ENCODE data around the gene SPG11. TPM values are rescaled to one million over a fixed set of nuclear protein-coding genes. Genes with fewer than 3 reads are reported as not detected.

SPG11 gene
- total and polyA plus RNA-seq, 4 donors, result 17.3 to 65.3 (median 31.3) TPM

- H3K4me1 ChIP-seq (ENCODE audit: control insufficient read depth in 4 of 4, insufficient read depth in 4 of 4, low read length in 3 of 4), result peaks cover 0 to 21% (median 8%) of the 10 kb centered on the region in 4 donors
- WGBS, result 31% methylated on average over 11 of the region's 11 CpGs
- H3K27me3 ChIP-seq (ENCODE audit: control insufficient read depth in 4 of 4, insufficient read depth in 4 of 4, low read length in 3 of 4), result no peaks in the 10 kb centered on the region
- peak overlapping the region; percentile 89 to 99 for H3K9ac ChIP-seq (ENCODE audit: low read depth in 1 of 2, low read length in 2 of 2)
- TF ChIP-seq FOXA2 (IDR thresholded peaks at IDR 0.05), result no peak
- TF ChIP-seq YY1 (IDR thresholded peaks at IDR 0.05), result peak; percentile 62
- no peak for TF ChIP-seq NR2F2 (IDR thresholded peaks at IDR 0.05)
- no peak for DNase-seq (ENCODE audit: low spot score)
- peaks cover 0 to 6% (median 5%) of the 10 kb centered on the region in 4 donors for H3K36me3 ChIP-seq (ENCODE audit: control insufficient read depth in 4 of 4, insufficient read depth in 3 of 4, low read depth in 1 of 4, low read length in 3 of 4)
- peak overlapping the region; percentile 99 for H3K27ac ChIP-seq (ENCODE audit: low read depth in 1 of 2, low read length in 2 of 2)
- H3K9me3 ChIP-seq (ENCODE audit: control insufficient read depth in 4 of 4, low read length in 3 of 4), result no peaks in the 10 kb centered on the region
- peak overlapping the region; percentile 56 to 88 (median 71) for H3K4me3 ChIP-seq (ENCODE audit: low read depth in 1 of 3, low read length in 3 of 3)
Measured at GRCh38 chr15:44710236-44711095, 47.0 kb upstream of the SPG11 start.

GRCh38 chr15:44706946-44707636 lies 43.6 kb upstream of the SPG11 start:
- 93% methylated on average over 2 of the region's 2 CpGs for WGBS
- H3K27me3 ChIP-seq (ENCODE audit: control insufficient read depth in 4 of 4, insufficient read depth in 4 of 4, low read length in 3 of 4), result no peaks in the 10 kb centered on the region
- no peak for DNase-seq (ENCODE audit: low spot score)
- no peak overlapping the region for H3K4me3 ChIP-seq (ENCODE audit: low read depth in 1 of 3, low read length in 3 of 3)
- H3K9me3 ChIP-seq (ENCODE audit: control insufficient read depth in 4 of 4, low read length in 3 of 4), result no peaks in the 10 kb centered on the region
- H3K4me1 ChIP-seq (ENCODE audit: control insufficient read depth in 4 of 4, insufficient read depth in 4 of 4, low read length in 3 of 4), result peaks cover 0 to 6% (median 0%) of the 10 kb centered on the region in 4 donors
- no peak for TF ChIP-seq RXRA (IDR thresholded peaks at IDR 0.05)
- TF ChIP-seq SP1 (IDR thresholded peaks at IDR 0.05), result no peak
- TF ChIP-seq, protein P1, sequence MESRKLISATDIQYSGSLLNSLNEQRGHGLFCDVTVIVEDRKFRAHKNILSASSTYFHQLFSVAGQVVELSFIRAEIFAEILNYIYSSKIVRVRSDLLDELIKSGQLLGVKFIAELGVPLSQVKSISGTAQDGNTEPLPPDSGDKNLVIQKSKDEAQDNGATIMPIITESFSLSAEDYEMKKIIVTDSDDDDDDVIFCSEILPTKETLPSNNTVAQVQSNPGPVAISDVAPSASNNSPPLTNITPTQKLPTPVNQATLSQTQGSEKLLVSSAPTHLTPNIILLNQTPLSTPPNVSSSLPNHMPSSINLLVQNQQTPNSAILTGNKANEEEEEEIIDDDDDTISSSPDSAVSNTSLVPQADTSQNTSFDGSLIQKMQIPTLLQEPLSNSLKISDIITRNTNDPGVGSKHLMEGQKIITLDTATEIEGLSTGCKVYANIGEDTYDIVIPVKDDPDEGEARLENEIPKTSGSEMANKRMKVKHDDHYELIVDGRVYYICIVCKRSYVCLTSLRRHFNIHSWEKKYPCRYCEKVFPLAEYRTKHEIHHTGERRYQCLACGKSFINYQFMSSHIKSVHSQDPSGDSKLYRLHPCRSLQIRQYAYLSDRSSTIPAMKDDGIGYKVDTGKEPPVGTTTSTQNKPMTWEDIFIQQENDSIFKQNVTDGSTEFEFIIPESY (IDR thresholded peaks at IDR 0.05), result no peak
- TF ChIP-seq YY1 (IDR thresholded peaks at IDR 0.05), result no peak
- TF ChIP-seq JUND (IDR thresholded peaks at IDR 0.05), result no peak
- TF ChIP-seq, protein P2, sequence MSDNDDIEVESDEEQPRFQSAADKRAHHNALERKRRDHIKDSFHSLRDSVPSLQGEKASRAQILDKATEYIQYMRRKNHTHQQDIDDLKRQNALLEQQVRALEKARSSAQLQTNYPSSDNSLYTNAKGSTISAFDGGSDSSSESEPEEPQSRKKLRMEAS (IDR thresholded peaks at IDR 0.05), result no peak
- TF ChIP-seq, protein P3, sequence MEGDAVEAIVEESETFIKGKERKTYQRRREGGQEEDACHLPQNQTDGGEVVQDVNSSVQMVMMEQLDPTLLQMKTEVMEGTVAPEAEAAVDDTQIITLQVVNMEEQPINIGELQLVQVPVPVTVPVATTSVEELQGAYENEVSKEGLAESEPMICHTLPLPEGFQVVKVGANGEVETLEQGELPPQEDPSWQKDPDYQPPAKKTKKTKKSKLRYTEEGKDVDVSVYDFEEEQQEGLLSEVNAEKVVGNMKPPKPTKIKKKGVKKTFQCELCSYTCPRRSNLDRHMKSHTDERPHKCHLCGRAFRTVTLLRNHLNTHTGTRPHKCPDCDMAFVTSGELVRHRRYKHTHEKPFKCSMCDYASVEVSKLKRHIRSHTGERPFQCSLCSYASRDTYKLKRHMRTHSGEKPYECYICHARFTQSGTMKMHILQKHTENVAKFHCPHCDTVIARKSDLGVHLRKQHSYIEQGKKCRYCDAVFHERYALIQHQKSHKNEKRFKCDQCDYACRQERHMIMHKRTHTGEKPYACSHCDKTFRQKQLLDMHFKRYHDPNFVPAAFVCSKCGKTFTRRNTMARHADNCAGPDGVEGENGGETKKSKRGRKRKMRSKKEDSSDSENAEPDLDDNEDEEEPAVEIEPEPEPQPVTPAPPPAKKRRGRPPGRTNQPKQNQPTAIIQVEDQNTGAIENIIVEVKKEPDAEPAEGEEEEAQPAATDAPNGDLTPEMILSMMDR (IDR thresholded peaks at IDR 0.05; ENCODE audit: low read depth, low read length, missing input control), result no peak
- TF ChIP-seq EGR1 (IDR thresholded peaks at IDR 0.05; ENCODE audit: low read depth in 2 of 2), result no peak
- TF ChIP-seq REST (IDR thresholded peaks at IDR 0.05), result no peak
- TF ChIP-seq NR2F2 (IDR thresholded peaks at IDR 0.05), result no peak
- no peak for TF ChIP-seq ATF3 (IDR thresholded peaks at IDR 0.05)
- TF ChIP-seq GABPA (IDR thresholded peaks at IDR 0.05 in 1 of 2, conservative IDR thresholded peaks at IDR 0.05 in 1 of 2), result no peak
- no peak for TF ChIP-seq FOXA1 (IDR thresholded peaks at IDR 0.05)
- TF ChIP-seq FOXA2 (IDR thresholded peaks at IDR 0.05), result no peak
- TF ChIP-seq TAF1 (conservative IDR thresholded peaks at IDR 0.05), result no peak
- no peak for TF ChIP-seq HNF4A (conservative IDR thresholded peaks at IDR 0.05)
- H3K9ac ChIP-seq (ENCODE audit: low read depth in 1 of 2, low read length in 2 of 2), result no peak overlapping the region
- H3K36me3 ChIP-seq (ENCODE audit: control insufficient read depth in 4 of 4, insufficient read depth in 3 of 4, low read depth in 1 of 4, low read length in 3 of 4), result no peaks in the 10 kb centered on the region
- H3K27ac ChIP-seq (ENCODE audit: low read depth in 1 of 2, low read length in 2 of 2), result no peak overlapping the region
